Tibial artery (tissue), 4 donors: Measurements from ENCODE around the gene FNIP1.

ENCODE experiments used
- DNase-seq, 2 donors: peaks; one replicate each; pipeline ENCODE4 v3.0.0-alpha.2; 2019
- H3K27ac ChIP-seq, 2 donors: fragments of 200-600 bp; sonication (generic) in 1 of 2; 1 replicate in 1 of 2; 2 replicates in 1 of 2; pipeline ENCODE4 v1.5.1; 2018 to 2019; ENCODE audit warnings: mild to moderate bottlenecking in 1 of 2
- H3K27me3 ChIP-seq, 2 donors: fragments of 200-600 bp; sonication (generic) in 1 of 2; one replicate each; pipeline versions ENCODE4 v1.5.1 to v1.6.0; 2016 to 2019
- H3K36me3 ChIP-seq, 3 donors: fragments of 200-600 bp; sonication (generic) in 2 of 3; one replicate each; pipeline ENCODE4 v1.5.1; 2016 to 2019; ENCODE audit warnings: mild to moderate bottlenecking in 2 of 3
- H3K4me1 ChIP-seq, 4 donors: fragments of 200-600 bp; sonication (generic) in 2 of 4; 1 replicate in 3 of 4; 2 replicates in 1 of 4; pipeline ENCODE4 v1.5.1; 2016 to 2019
- H3K4me3 ChIP-seq, 2 donors: fragments of 200-600 bp; sonication (generic) in 1 of 2; 1 replicate in 1 of 2; 2 replicates in 1 of 2; pipeline ENCODE4 v1.5.1; 2018 to 2019; ENCODE audit warnings: mild to moderate bottlenecking in 2 of 2
- H3K9me3 ChIP-seq, 3 donors: fragments of 200-600 bp; sonication (generic) in 1 of 3; one replicate each; pipeline ENCODE4 v1.5.1; 2016 to 2019
- intact Hi-C: fragments of 100-400 bp; cut with DNase I; formaldehyde crosslinking; loops from one replicate; pipeline ENCODE4 v1.15.0; 2023; ENCODE audit warnings: low total_unique reads
- TF ChIP-seq, protein P1 (sequence below), 2 experiments: fragments of 200-600 bp in 1 of 2; fragments of 450-650 bp in 1 of 2; IDR thresholded peaks; one replicate each; pipeline ENCODE4 v1.5.1; 2017 to 2019; ENCODE audit warnings: antibody characterized with exemption in 2 of 2, mild to moderate bottlenecking in 1 of 2, moderate library complexity in 1 of 2

Gene FNIP1

DNA sequence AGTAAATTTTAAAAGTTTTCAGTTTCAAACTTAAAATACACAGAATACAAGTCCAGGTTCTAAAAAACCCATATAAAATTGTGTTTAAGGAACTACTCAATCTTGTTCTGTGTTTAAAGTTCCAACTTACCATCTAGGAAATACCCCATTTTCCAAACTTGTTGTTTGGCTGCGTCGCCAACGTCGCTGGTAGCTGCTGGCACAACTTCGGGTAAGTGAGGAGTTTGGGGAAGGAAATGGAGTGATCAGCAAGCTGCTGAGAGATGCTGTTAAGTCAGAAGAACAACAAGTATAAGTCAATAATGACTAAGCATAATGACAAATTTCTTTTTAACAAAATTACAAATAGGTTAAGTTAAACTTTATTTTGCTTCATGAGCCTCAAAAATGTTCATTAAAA lies 90.5 kb downstream of the FNIP1 start:
- H3K36me3 ChIP-seq: peaks cover 46 to 74% (median 59%) of the 10 kb centered on the region in 3 donors
- TF ChIP-seq, protein P1, sequence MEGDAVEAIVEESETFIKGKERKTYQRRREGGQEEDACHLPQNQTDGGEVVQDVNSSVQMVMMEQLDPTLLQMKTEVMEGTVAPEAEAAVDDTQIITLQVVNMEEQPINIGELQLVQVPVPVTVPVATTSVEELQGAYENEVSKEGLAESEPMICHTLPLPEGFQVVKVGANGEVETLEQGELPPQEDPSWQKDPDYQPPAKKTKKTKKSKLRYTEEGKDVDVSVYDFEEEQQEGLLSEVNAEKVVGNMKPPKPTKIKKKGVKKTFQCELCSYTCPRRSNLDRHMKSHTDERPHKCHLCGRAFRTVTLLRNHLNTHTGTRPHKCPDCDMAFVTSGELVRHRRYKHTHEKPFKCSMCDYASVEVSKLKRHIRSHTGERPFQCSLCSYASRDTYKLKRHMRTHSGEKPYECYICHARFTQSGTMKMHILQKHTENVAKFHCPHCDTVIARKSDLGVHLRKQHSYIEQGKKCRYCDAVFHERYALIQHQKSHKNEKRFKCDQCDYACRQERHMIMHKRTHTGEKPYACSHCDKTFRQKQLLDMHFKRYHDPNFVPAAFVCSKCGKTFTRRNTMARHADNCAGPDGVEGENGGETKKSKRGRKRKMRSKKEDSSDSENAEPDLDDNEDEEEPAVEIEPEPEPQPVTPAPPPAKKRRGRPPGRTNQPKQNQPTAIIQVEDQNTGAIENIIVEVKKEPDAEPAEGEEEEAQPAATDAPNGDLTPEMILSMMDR (IDR thresholded peaks at IDR 0.05): no peak
- intact Hi-C loops: no loop called here

DNA sequence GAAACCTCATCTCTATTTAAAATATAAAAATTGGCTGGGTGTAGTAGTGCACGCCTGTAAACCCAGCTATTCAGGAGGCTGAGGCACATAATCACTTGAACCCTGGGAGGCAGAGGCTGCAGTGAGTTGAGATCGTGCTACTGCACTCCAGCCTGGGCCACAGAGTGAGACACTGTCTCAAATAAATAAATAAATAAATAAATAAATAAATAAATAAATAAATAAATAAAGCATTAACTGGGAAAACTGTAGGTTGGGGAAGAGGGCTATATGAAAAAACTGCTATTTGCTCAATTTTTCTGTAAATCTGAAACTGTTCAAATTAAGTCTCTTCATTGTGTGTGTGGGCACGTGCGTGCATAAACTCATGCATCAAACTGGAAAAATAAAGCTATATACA lies 101.9 kb downstream of the FNIP1 start:
- H3K4me1 ChIP-seq: no peaks in the 10 kb centered on the region
- H3K4me3 ChIP-seq: no peak overlapping the region
- TF ChIP-seq, protein P1 (IDR thresholded peaks at IDR 0.05): no peak
- H3K9me3 ChIP-seq: no peaks in the 10 kb centered on the region
- H3K36me3 ChIP-seq: peaks cover 16 to 54% (median 32%) of the 10 kb centered on the region in 3 donors
- no peak for DNase-seq
- no peaks in the 10 kb centered on the region for H3K27me3 ChIP-seq
- intact Hi-C loops: no loop called here
- H3K27ac ChIP-seq: no peak overlapping the region

More for the DNA sequence above, 90.5 kb downstream of the FNIP1 start:
- no peaks in the 10 kb centered on the region for H3K9me3 ChIP-seq
- no peak overlapping the region for H3K27ac ChIP-seq
- no peaks in the 10 kb centered on the region for H3K4me1 ChIP-seq
- no peak overlapping the region for H3K4me3 ChIP-seq
- DNase-seq: no peak
- H3K27me3 ChIP-seq: no peaks in the 10 kb centered on the region

- Histone ChIP-seq H3K27me3 (no peaks in the 10 kb centered on the region), H3K4me3 (no peak overlapping the region), H3K9me3 (no peaks in the 10 kb centered on the region), H3K36me3 (peaks cover 20 to 49% (median 37%) of the 10 kb centered on the region in 3 donors), H3K4me1 (no peaks in the 10 kb centered on the region), H3K27ac (no peak overlapping the region)
- intact Hi-C loops: no loop called here
- DNase-seq: no peak
- TF ChIP-seq, protein P1 (IDR thresholded peaks at IDR 0.05): no peak
Measured at GRCh38 chr5:131693894-131694293, 102.9 kb downstream of the FNIP1 start.

- no peak overlapping the region for H3K27ac ChIP-seq
Measured at GRCh38 chr5:131685516-131686171, 111.2 kb downstream of the FNIP1 start.

DNA sequence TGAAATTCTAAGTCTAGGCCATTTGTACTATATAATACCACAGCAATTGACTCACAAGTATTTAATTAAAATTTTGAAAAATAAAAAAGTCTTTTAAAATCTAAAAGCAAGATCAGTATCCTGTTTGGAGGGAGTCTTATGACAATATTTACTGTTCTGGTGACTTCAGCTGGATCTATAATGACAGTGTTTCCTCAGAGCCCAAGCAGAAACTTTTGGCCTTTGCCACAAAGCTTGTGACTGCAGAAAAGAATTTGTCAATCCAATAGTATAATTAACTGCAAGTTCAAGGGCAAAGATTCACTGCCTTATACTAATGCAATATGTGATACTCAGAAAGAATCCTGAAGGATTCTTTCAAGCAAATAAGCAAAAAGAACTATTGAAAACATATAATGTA lies 112.2 kb downstream of the FNIP1 start:
- no peak for DNase-seq
- intact Hi-C loops: no loop called here

More at GRCh38 chr5:131685516-131686171, 111.2 kb downstream of the FNIP1 start:
- no peak for DNase-seq
- Histone ChIP-seq H3K9me3 (no peaks in the 10 kb centered on the region), H3K4me1 (no peaks in the 10 kb centered on the region), H3K27me3 (no peaks in the 10 kb centered on the region), H3K36me3 (peaks cover 10 to 23% (median 16%) of the 10 kb centered on the region in 3 donors), H3K4me3 (no peak overlapping the region)
- TF ChIP-seq, protein P1 (IDR thresholded peaks at IDR 0.05): no peak
- intact Hi-C loops: no loop called here

More for the DNA sequence above, 112.2 kb downstream of the FNIP1 start:
- TF ChIP-seq, protein P1 (IDR thresholded peaks at IDR 0.05): no peak
- no peak overlapping the region for H3K27ac ChIP-seq
- peaks cover 0 to 4% (median 0%) of the 10 kb centered on the region in 4 donors for H3K4me1 ChIP-seq
- H3K9me3 ChIP-seq: no peaks in the 10 kb centered on the region
- no peak overlapping the region for H3K4me3 ChIP-seq
- no peaks in the 10 kb centered on the region for H3K27me3 ChIP-seq
- peaks cover under 1 to 16% (median 14%) of the 10 kb centered on the region in 3 donors for H3K36me3 ChIP-seq
